H9 (cell line): ENCODE results near the gene EIF2S2. TPM values are rescaled to one million over a fixed set of nuclear protein-coding genes. Genes with fewer than 3 reads are reported as not detected.

ENCODE experiments used
- DNase-seq: peaks from one replicate; pipeline ENCODE4 v3.0.0-alpha.2; 2017
- H2AFZ ChIP-seq: one replicate; pipeline ENCODE4 v1.6.1; 2013; ENCODE audit warnings: mild to moderate bottlenecking, low read length, control low read depth, moderate library complexity
- H2AK5ac ChIP-seq: 2 replicates; pipeline ENCODE4 v1.6.1; 2013; ENCODE audit warnings: low read length, control low read depth, mixed read lengths; ENCODE audit not compliant: insufficient read length
- H2BK120ac ChIP-seq: one replicate; pipeline ENCODE4 v1.6.1; 2013; ENCODE audit warnings: low read depth, mild to moderate bottlenecking, low read length, control low read depth, inconsistent platforms; ENCODE audit not compliant: poor library complexity, severe bottlenecking
- H2BK12ac ChIP-seq: 2 replicates; pipeline ENCODE4 v1.6.1; 2013; ENCODE audit warnings: low read length, control low read depth, mixed read lengths, low read depth; ENCODE audit not compliant: insufficient read length
- H2BK15ac ChIP-seq: 2 replicates; pipeline ENCODE4 v1.6.1; 2013; ENCODE audit warnings: low read depth, low read length, control low read depth
- H2BK20ac ChIP-seq: one replicate; pipeline ENCODE4 v1.6.1; 2013; ENCODE audit warnings: low read depth, mild to moderate bottlenecking, low read length, control low read depth, inconsistent platforms; ENCODE audit not compliant: poor library complexity, severe bottlenecking
- H2BK5ac ChIP-seq: 2 replicates; pipeline ENCODE4 v1.6.1; 2013; ENCODE audit warnings: low read length, control low read depth, mixed read lengths; ENCODE audit not compliant: insufficient read length
- H3K14ac ChIP-seq: 2 replicates; pipeline ENCODE4 v1.6.1; 2013; ENCODE audit warnings: low read length, control low read depth; ENCODE audit not compliant: insufficient read depth
- H3K18ac ChIP-seq: 2 replicates; pipeline ENCODE4 v1.6.1; 2013; ENCODE audit warnings: low read depth, mild to moderate bottlenecking, mixed read lengths, low read length, control low read depth; ENCODE audit not compliant: insufficient read length
- H3K23ac ChIP-seq: 2 replicates; pipeline ENCODE4 v1.6.1; 2013; ENCODE audit warnings: low read length, control low read depth, mixed read lengths, low read depth; ENCODE audit not compliant: insufficient read length
- H3K23me2 ChIP-seq: 2 replicates; pipeline ENCODE4 v1.6.1; 2013; ENCODE audit warnings: low read depth, mild to moderate bottlenecking, mixed read lengths, low read length, control low read depth; ENCODE audit not compliant: insufficient read length, poor library complexity, severe bottlenecking
- H3K27ac ChIP-seq: 2 replicates; pipeline ENCODE4 v1.5.1; 2013; ENCODE audit warnings: low read length, control low read depth, mixed read lengths, low read depth; ENCODE audit not compliant: insufficient read length
- H3K27me3 ChIP-seq: 2 replicates; pipeline ENCODE4 v1.6.1; 2013; ENCODE audit warnings: low read length, control low read depth, inconsistent platforms; ENCODE audit not compliant: insufficient read depth
- H3K4ac ChIP-seq: 2 replicates; pipeline ENCODE4 v1.6.1; 2013; ENCODE audit warnings: low read depth, mild to moderate bottlenecking, control low read depth, inconsistent platforms, low read length, moderate library complexity
- H3K4me1 ChIP-seq: 2 replicates; pipeline ENCODE4 v1.6.1; 2013; ENCODE audit warnings: low read length, control low read depth, inconsistent platforms; ENCODE audit not compliant: insufficient read depth
- H3K4me2 ChIP-seq: 2 replicates; pipeline ENCODE4 v1.6.1; 2013; ENCODE audit warnings: low read length, control low read depth, mixed read lengths; ENCODE audit not compliant: insufficient read length, insufficient read depth
- H3K56ac ChIP-seq: 2 replicates; pipeline ENCODE4 v1.6.1; 2013; ENCODE audit warnings: low read depth, mild to moderate bottlenecking, mixed read lengths, low read length, control low read depth; ENCODE audit not compliant: insufficient read length
- H3K79me1 ChIP-seq: 2 replicates; pipeline ENCODE4 v1.6.1; 2013; ENCODE audit warnings: low read depth, mild to moderate bottlenecking, moderate library complexity, low read length, control low read depth, inconsistent platforms; ENCODE audit not compliant: insufficient read depth, poor library complexity, severe bottlenecking
- H3K79me2 ChIP-seq: 2 replicates; pipeline ENCODE4 v1.6.1; 2013; ENCODE audit warnings: low read length, control low read depth, inconsistent platforms; ENCODE audit not compliant: insufficient read depth
- H3K9ac ChIP-seq: 2 replicates; pipeline ENCODE4 v1.6.1; 2013; ENCODE audit warnings: low read length, control low read depth, mixed read lengths; ENCODE audit not compliant: insufficient read length; ENCODE audit errors: extremely low read depth
- H3K9me3 ChIP-seq: one replicate; pipeline ENCODE4 v1.6.1; 2013; ENCODE audit warnings: low read depth, low read length, inconsistent platforms; ENCODE audit not compliant: control insufficient read depth
- H3T11ph ChIP-seq: one replicate; pipeline ENCODE4 v1.6.1; 2013; ENCODE audit warnings: mild to moderate bottlenecking, low read length, control low read depth, inconsistent platforms
- H4K20me1 ChIP-seq: one replicate; pipeline ENCODE4 v1.6.1; 2013; ENCODE audit not compliant: control insufficient read depth, insufficient read length, insufficient read depth
- H4K5ac ChIP-seq: 2 replicates; pipeline ENCODE4 v1.6.1; 2013; ENCODE audit warnings: low read depth, mild to moderate bottlenecking, mixed read lengths, low read length, control low read depth; ENCODE audit not compliant: insufficient read length
- H4K8ac ChIP-seq: replicated peaks from 2 replicates; pipeline ENCODE4 v1.6.1; 2013; ENCODE audit warnings: low read length, control low read depth, mixed read lengths, low read depth; ENCODE audit not compliant: insufficient read length
- H4K91ac ChIP-seq: 2 replicates; pipeline ENCODE4 v1.6.1; 2013; ENCODE audit warnings: low read depth, mild to moderate bottlenecking, moderate library complexity, mixed read lengths, low read length, control low read depth; ENCODE audit not compliant: insufficient read length
- H3K27ac Mint-ChIP-seq, 3 experiments: 2 replicates in 2 of 3; 3 replicates in 1 of 3; pipeline ENCODE4 v1.8.0; 2020 to 2021; ENCODE audit warnings: mixed read lengths in 3 of 3, mild to moderate bottlenecking in 1 of 3, moderate library complexity in 1 of 3
- H3K27me3 Mint-ChIP-seq: 2 replicates; pipeline ENCODE4 v1.8.0; 2021; ENCODE audit warnings: low read depth, mild to moderate bottlenecking, moderate library complexity, mixed read lengths
- H3K36me3 Mint-ChIP-seq, 3 experiments: 2 replicates in 2 of 3; 3 replicates in 1 of 3; pipeline ENCODE4 v1.8.0; 2020 to 2021; ENCODE audit warnings: low read depth in 3 of 3, mixed read lengths in 3 of 3; ENCODE audit not compliant: insufficient read depth in 1 of 3
- H3K4me1 Mint-ChIP-seq, 2 experiments: 2 replicates each; pipeline ENCODE4 v1.8.0; 2020; ENCODE audit warnings: mixed read lengths in 2 of 2
- H3K4me3 Mint-ChIP-seq, 2 experiments: 2 replicates in 1 of 2; 3 replicates in 1 of 2; pipeline ENCODE4 v1.8.0; 2020 to 2021; ENCODE audit warnings: mild to moderate bottlenecking in 2 of 2, mixed read lengths in 2 of 2, moderate library complexity in 1 of 2
- H3K9me3 Mint-ChIP-seq, 2 experiments: 2 replicates in 1 of 2; 3 replicates in 1 of 2; pipeline ENCODE4 v1.8.0; 2020; ENCODE audit warnings: mild to moderate bottlenecking in 2 of 2, mixed read lengths in 2 of 2, moderate library complexity in 1 of 2
- CTCF ChIP-seq: fragments of 200-600 bp; sonication (generic); conservative IDR thresholded peaks from 3 replicates; pipeline ENCODE4 v1.8.0; 2021; ENCODE audit warnings: antibody characterized with exemption, mild to moderate bottlenecking
- WGBS: extraction: QIAGEN DNeasy Blood & Tissue Kit; methylation state at CpG from one replicate; pipeline ENCODE4 v1.1.7; 2013; ENCODE audit warnings: missing lambda C conversion rate, low lambda C conversion rate, mixed read lengths; ENCODE audit not compliant: insufficient read length; ENCODE audit errors: extremely low coverage; 5-methylcytosine and 5-hydroxymethylcytosine counted together
- total RNA-seq: library from RNA; stranded (reverse); gene quantifications from 2 replicates; pipeline ENCODE4 v1.2.1, GENCODE V29; 2021

Gene EIF2S2
- total RNA-seq, 1 experiment from 2014 or later: 188 TPM

- no peak overlapping the region for H4K91ac ChIP-seq
- no peak for TF ChIP-seq CTCF
- no peaks in the 10 kb centered on the region for H4K20me1 ChIP-seq
- H2BK5ac ChIP-seq: no peak overlapping the region
- H3K18ac ChIP-seq: no peak overlapping the region
- no peaks in the 10 kb centered on the region for H3K27me3 ChIP-seq
- H3K23ac ChIP-seq: no peak overlapping the region
- H3K4ac ChIP-seq: no peak overlapping the region
- no peak overlapping the region for H3T11ph ChIP-seq
- H2AFZ ChIP-seq: no peak overlapping the region
- Mint-ChIP-seq H3K9me3 (peaks cover 8 to 10% of the 10 kb centered on the region in 2 experiments; a peak in 4 of 5 replicates), H3K4me1 (peaks cover 30 to 31% of the 10 kb centered on the region in 2 experiments), H3K27ac (no peak overlapping the region), H3K36me3 (peaks cover 0 to 12% (median 8%) of the 10 kb centered on the region in 3 experiments; a peak in 6 of 7 replicates), H3K27me3 (peaks cover 30% of the 10 kb centered on the region), H3K4me3 (no peak overlapping the region)
- no peak overlapping the region for H2BK12ac ChIP-seq
- no peak overlapping the region for H3K56ac ChIP-seq
- H3K27ac ChIP-seq: no peak overlapping the region
- H3K79me1 ChIP-seq: no peaks in the 10 kb centered on the region
- no peak for DNase-seq
- H3K4me1 ChIP-seq: no peaks in the 10 kb centered on the region; the same call in 1 of the 2 replicates
- no peak overlapping the region for H3K9ac ChIP-seq
- H3K4me2 ChIP-seq: no peak overlapping the region
- no peak overlapping the region for H2BK15ac ChIP-seq
- no peak overlapping the region for H2BK20ac ChIP-seq
- no peak overlapping the region for H4K5ac ChIP-seq
- H2AK5ac ChIP-seq: no peak overlapping the region
- WGBS: no CpG with 5 or more reads among the region's 9 CpGs
- H4K8ac ChIP-seq: no peak overlapping the region
- no peaks in the 10 kb centered on the region for H3K9me3 ChIP-seq
- H2BK120ac ChIP-seq: no peak overlapping the region
- no peaks in the 10 kb centered on the region for H3K23me2 ChIP-seq
- H3K79me2 ChIP-seq: no peaks in the 10 kb centered on the region
- H3K14ac ChIP-seq: no peak overlapping the region
Measured at GRCh38 chr20:34150306-34151000, 38.4 kb upstream of the EIF2S2 start.
